ENCODE data around the gene KCTD11.
"Not testable (repeated sequence)": the region's sequence is repeated elsewhere in the genome, so short reads cannot be mapped to it uniquely, and the experiment has no call there.

KCTD11 gene

GRCh38 chr17:7322520-7323194 lies 29.3 kb upstream of the KCTD11 start:
- DNase-seq: no peak

DNA sequence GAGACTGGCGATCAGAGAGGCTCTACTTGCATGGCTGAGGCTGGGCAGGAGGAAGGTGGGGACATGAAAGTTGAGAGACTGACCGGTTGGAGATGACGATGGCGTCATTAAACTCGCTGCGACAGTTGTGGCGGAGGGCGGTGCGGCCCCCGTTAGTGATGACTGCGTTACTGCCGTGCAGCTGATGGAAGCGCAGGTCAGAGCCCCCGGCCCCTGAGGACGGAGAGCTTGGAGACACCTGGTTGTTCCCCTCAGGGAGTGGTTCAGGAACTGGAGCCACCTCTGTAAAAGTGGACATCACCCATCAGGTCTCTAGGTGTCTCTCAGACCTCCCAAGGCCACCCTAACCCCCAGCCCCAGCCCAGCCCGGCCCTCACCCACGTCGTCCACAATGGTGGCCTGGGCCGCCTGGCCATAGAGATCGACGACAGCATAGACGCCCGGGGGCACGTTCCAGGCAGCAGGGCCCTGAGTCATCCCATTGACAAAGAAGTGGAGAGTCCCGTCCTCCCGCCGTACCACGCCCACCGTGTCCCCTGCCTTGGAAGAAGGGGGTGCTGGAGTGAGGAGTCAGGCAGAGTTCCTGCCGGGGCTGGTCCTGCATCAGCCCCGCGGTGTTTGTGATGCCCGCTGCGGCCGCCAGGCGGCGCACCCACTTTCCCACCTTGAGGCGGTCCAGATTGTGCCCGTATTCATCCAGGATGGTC lies 28.1 kb upstream of the KCTD11 start:
- peak; percentile 52 for DNase-seq

GRCh38 chr17:7324438-7324779 lies 27.6 kb upstream of the KCTD11 start:
- no peak for DNase-seq

- no peak for DNase-seq
Measured at GRCh38 chr17:7325031-7325528, 26.9 kb upstream of the KCTD11 start.

DNA sequence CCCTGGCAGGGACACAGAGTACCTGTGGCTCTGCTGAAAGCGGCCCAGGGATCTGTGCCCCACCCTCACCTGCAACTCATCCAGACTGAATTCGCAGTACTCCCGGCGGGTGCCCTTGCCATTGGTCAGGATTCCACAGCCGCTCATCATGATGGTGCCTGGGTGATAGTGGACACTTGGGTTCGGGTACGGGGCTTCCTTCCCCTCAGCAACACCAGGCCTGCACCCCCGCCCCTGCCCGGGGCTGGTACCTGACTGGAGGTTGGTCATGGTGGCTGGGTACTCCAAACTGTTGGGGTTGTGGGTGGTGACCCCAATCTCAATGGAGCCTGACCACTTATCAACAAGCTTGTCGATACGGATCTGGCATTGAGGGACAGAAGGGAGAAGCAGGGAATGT lies 25.8 kb upstream of the KCTD11 start:
- no peak for DNase-seq

GRCh38 chr17:7327056-7327455 lies 24.9 kb upstream of the KCTD11 start:
- no peak for DNase-seq

DNA sequence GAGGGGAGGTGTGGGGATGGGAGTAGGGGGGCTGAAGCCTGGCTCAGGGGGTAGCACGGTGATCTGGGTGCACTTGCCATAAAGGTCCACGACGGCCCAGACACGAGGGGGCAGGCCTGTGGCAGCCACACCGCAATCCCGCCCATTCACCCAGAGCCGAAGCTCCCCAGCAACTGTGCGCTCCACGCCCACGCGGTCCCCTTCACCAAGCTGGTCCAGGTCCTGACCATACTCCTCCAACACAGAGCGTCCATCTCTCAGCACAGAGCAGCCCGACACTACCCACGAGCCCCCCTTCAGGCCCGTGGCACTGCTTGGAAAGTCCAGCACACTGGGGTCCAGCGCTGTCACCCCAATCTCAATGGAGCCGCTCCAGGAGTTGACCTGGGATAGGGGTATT lies 24.5 kb upstream of the KCTD11 start:
- DNase-seq: no peak

- no peak for DNase-seq
Measured at GRCh38 chr17:7328009-7328408, 24.0 kb upstream of the KCTD11 start.

DNA sequence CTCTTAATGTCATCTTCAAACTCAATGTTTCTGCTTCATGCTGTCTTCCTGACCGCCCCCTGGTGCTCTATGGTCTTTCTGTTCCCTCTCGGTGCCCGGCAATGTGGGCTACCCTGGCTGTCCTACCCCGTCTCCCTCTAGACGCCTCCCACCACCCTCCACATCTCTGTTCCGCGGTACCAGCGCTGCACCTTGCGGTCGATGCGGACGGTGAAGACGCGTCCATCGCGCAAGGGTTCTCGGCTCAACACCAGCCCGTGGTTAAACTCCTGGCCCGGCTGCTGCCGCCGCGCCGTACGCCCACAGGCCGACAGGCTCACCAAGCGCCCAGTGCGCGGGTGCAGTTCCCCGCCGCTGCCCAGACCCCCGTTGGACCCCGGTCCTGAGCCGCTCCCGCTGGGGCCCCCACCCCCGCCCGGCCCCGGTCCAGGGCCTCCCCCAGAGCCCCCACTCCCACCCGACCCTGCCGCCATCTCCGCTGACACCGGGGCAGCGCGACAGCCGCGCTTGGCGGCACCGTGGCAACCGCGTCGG lies 23.1 kb upstream of the KCTD11 start, which contains the start of gene NEURL4:
Gene NEURL4 (minus strand): TSS at position 496 of the 534 bp plus-strand sequence. CDS start 23 bp downstream, at position 473.
- DNase-seq: no peak

GRCh38 chr17:7329374-7329996 lies 22.5 kb upstream of the KCTD11 start:
- peak; percentile 95 for DNase-seq

- DNase-seq: peak; percentile 73
Measured at GRCh38 chr17:7329997-7330637, 21.8 kb upstream of the KCTD11 start.

GRCh38 chr17:7330638-7331015 lies 21.3 kb upstream of the KCTD11 start:
- DNase-seq: no peak

GRCh38 chr17:7332111-7332510 lies 19.9 kb upstream of the KCTD11 start:
- no peak for DNase-seq

DNA sequence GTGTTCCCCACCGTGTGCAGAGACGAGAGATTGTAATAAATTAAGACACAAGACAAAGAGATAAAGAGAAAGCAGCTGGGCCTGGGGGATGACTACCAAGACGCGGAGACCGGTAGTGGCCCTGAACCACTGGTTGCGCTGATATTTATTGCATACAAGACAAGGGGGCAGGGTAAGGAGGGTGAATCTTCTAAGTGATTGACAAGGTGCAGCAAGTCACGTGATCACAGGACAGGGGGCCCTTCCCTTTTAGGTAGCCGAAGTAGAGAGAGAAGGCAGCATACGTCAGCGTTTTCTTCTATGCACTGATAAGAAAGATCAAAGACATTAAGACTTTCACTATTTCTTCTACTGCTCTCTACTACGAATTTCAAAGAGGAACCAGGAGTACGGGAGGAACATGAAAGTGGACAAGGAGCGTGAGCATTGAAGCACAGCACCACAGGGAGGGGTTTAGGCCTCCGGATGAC lies 19.3 kb upstream of the KCTD11 start:
- peak; percentile 24 for DNase-seq

DNA sequence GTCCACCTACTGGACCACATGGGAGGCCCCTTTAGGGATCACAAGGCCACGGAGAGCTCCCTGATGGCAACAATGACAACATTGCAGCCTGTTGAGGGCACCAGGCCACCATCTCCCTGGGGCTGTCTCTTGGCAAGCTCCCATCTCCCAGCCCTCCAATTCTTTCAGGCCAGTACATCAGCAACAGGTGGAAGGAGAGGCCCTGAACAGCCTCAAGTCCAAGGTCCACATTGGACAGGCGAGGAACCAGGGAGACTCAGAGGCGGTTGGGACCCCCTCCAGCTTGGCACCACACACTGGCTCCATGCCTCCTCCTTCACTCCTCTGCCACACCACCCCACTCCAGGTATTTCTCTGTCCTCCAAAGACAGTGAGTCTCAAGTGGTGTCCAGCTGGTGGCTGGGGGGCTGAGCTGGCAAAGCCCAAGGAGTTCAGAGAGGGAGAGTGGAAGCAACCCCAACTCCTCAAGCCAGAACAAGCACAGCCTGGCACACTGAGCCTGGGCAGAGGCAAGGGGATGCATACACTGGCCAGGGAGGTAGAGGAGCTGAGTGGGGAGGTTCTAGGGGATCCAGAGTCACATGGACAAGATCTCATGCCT lies 16.9 kb upstream of the KCTD11 start:
- no peak for DNase-seq

- not testable (repeated sequence) for DNase-seq
Measured at GRCh38 chr17:7335765-7336164, 16.2 kb upstream of the KCTD11 start.

DNA sequence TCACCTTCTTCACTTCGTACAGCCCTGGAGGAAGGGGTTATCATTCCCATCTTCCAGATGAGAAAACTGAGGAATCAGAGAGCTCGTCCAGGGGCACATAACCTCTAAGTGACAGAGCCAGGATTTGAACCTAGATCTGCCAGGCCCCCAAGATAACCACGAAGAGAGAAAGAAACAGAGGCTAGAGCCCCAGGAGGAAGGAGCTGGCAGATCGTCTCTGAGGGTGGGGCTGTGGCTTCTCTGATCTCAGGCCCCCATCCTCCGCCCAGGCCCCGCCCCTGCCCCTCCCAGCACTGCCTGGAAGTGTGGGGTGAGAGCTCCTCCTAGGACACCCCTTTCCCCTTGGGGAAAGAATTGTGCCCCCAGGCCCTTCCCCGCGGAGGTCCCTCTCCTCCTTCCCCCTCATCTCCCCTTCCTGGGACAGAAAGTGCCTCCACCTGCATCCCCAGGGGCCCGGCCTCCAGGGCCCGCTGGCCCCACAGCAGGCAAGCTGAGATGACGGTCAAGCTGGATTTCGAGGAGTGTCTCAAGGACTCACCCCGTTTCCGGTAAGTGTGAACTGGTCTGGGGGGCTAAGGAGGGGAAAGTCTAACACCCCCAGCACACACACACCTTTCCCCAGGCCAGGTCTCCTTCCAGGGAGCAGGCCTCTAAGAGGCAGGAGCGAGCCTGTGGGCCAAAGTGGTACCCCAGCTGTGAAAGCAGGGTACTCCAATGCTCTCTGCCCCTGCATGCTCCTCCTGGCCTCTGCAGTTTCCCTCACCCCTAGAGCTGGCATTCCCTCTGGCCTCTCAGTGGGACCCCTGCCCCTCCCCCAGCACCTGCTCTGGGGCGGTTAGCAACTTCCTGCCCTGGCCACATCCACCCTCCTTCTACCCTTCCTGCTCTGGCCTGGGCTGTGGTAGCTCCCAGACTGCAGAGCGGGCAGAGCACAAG lies 15.5 kb upstream of the KCTD11 start, which contains the start of gene ACAP1:
Gene ACAP1 (plus strand): TSS at position 290 of the 936 bp plus-strand sequence. CDS start 206 bp downstream, at position 496.
- DNase-seq: peak; percentile 76

DNA sequence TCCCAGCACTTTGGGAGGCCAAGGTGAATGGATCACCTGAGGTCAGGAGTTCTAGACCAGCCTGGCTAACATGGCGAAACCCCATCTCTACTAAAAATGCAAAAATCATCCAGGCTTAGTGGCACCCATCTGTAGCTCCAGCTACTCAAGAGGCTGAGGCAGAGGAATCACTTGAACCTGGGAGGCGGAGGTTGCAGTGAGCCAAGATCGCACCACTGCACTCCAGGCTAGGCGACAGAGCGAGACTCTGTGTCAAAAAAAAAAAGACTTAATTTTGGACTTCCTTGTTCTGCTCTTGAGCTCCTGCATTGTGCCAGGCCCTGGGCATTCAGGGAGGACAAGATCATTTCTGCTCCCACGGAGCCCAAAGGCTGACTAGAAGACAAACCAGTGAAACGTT lies 14.4 kb upstream of the KCTD11 start:
- DNase-seq: not testable (repeated sequence)

DNA sequence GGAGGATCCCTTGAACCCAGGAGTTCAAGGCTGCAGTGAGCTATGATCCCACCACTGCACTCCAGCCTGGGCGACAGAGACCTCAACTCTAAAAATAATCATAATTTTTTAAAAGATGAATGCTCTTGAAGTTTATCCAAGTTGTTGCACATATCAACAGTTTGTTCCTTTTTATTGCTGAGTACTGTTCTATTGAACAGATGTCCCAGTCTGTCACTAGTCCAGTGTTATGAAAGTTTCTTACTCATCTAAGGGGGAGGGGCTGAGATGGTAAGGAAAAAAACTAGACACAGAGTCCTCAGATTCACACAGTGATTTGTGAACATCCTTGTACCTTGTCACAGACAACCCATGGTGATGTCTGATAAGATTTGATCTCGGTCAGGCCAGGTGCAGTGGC lies 11.8 kb upstream of the KCTD11 start:
- DNase-seq: no peak

DNA sequence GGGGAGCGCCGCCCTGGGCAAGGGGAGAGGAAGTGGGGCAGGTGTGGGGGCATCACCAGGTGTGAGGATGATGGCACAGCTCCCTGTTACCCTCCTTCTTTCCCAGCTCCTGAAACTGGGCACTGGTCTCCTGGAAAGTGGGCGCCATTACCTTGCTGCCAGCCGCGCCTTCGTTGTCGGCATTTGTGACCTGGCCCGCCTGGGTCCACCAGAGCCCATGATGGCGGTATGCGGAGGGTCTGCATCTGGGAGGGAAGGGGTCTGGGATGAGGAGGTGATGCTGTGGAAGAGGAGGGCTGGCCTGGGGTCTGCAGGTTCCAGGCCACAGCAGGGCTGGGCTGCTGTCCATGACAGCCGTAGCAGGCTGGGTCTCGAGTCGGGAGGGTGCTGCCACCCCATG lies 10.1 kb upstream of the KCTD11 start:
- DNase-seq: no peak

GRCh38 chr17:7343250-7343649 lies 8.7 kb upstream of the KCTD11 start:
- no peak for DNase-seq
